Activated CD4-positive, alpha-beta T cell treated with anti-CD3 and anti-CD28 coated beads, Interleukin-2, Interleukin-6, amounts not matched to agents 100 ng/mL and 50 ng/mL, durations not matched to agents 16 hours and 8 hours (primary cell): ENCODE measurements around the gene NNT.
"Not testable (repeated sequence)": the region's sequence is repeated elsewhere in the genome, so short reads cannot be mapped to it uniquely, and the experiment has no call there.

ENCODE experiments used
- DNase-seq: peaks from one replicate; pipeline ENCODE4 v3.0.0-alpha.2; 2020

NNT gene

GRCh38 chr5:43602461-43603343 is at the start of gene NNT:
Gene NNT, plus strand, starts transcription at chr5:43603180. Its CDS starts 6,016 bp downstream, at chr5:43609196.
- peak; percentile 86 for DNase-seq

DNA sequence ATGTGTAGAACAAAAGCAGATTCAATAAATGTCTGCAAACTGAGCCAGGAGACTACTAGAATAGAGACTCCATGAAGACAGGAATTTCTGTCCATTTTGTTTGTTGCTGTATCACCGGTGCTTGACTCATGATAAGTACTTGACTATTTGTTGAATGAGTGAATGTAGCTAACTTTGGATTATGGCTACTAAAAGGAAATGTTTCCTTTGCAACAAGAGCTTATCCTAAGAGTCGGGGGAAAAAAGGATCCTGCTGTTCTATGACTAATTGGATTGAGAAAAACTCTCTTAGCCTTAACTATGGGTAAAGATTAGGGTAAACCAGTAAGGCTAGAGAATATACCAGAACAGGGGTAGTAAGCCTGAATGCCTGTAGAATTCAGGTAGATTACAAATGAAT is 49.6 kb upstream of the NNT start:
- DNase-seq: no peak

- no peak for DNase-seq
These were observed 48.5 kb upstream of the NNT start for GRCh38 chr5:43554497-43554896.

DNA sequence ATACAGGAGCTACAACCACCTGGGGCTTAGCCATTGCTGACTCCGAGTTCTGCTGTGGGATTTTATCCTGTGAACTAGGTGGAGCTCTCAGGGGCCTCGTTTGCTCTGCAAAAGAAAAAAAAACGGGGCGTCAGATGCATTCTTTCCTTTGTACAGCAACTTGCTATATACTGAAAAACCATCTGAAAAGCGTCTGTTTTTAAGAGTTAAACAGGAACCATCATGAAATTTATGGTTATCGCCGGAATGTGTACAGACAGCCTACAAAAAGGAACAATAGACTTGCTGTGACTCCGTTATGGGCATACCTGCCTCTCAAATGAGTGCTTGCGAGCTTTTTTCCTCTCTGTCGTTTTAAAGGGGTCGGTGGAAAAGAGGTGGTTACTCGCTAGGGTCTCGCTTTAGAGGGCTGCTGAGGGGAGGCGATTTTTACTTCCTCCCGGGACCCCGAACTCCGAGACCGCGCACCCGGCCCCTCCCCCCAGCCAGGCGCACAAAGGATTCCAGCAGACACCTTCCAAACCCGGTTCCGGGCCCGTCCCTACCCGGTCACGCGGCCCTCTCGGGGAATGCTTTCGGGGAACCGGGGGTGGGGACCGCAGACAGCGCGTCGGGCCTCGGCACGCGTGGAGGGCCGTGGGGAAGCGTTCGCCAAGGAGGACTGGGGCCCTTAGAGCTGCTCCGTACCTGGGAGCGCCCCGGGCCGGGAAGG is 46.9 kb upstream of the NNT start:
- DNase-seq: peak; percentile 63

- DNase-seq: not testable (repeated sequence)
These were observed 46.4 kb upstream of the NNT start for GRCh38 chr5:43556607-43556856.

DNA sequence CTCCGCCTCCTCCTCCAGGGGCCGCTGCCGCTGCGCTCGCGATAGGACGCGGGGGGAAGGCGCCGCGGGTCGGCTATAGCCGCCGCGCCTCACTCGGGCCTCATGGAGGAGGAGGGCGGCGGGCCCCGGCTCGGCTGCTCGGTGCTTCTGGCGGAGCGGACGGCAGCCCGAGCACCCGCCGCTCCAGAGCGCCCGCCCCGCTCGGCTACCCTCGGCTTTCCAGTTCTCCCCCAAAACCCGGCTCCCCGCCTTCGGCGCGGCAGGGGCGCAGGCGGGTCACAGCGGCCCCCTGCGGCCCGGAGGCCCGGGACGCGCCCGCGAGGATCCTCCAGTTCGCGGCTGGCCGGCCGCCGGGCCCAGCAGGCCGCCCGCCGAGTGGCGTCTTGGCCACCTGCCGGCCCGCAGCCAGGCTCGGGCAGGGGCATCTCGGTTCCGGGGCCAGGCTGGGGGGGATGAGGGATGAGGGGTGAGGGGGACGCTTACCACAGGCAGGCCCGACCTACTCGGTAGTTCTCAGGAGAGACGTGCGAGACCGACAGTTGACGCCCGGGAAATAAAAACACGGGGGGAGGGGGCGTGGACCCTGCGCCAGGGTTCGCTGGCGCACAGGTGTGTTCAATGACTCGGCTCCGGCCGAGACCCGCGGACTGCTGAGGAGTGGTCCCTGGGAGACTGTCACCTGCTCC is 46.0 kb upstream of the NNT start, which contains the start of gene PAIP1:
Gene PAIP1 (minus strand): TSS at position 221 of the 686 bp plus-strand sequence. CDS start 231 bp downstream, outside the sequence.
- peak; percentile 89 for DNase-seq

DNA sequence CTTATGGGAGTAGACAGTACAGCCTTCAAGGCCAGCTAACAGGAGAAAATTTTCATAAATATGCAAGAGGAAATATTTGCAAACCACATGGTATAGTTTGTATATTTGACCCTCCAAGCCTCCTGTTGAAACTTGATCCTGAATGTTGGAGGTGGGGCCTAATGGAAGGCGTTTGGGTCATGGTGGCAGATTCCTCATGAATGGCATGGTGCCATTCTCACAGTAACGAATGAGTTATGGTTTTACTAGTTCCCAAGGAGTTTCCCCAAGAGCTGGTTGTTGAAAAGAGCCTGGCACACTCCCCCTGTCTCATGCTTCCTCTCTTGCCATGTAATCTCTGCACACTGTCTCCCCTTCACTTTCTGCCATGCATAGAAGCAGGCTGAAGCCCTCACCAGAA is 42.9 kb upstream of the NNT start:
- DNase-seq: no peak

DNA sequence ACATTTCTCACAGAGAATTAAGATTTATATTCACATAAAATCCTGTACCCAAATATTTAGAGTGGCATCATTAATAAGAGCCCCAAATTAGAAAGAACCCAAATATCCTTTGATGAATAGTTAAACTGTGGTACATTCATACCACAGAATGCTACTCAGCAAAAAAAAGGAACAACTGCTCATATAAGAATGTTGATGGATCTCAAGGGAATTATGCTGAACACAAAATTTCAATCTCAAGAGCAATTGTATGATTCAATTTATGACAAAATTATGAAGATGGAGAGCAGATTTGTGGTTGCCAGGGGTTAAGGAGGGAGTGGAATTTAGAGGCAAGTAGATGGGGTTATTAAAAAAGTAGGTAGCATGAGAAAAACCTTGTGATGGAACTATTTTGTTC is 41.6 kb upstream of the NNT start:
- no peak for DNase-seq

DNA sequence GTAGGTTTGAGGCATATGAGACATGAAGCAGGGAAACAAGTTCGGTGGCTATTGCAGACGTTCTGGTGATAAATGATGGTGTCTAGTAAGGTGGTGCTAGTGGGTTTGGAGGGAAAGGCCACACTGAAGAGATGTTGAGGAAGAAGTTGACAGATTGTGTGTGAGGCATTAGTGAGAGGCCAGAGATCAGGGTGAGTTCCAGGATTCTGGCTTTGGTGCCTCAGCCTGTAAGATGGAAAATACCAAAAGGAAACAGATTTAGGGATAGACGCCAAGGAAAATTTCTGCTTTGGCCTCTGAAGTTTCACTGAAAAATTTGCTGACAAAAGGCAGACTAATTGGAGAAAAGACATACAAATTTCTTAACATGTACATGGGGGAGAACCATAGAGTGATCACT is 39.7 kb upstream of the NNT start:
- DNase-seq: no peak

GRCh38 chr5:43564289-43564850 is 38.6 kb upstream of the NNT start:
- no peak for DNase-seq

GRCh38 chr5:43565043-43565442 is 37.9 kb upstream of the NNT start:
- no peak for DNase-seq

GRCh38 chr5:43567967-43568366 is 35.0 kb upstream of the NNT start:
- peak; percentile 7 for DNase-seq

DNA sequence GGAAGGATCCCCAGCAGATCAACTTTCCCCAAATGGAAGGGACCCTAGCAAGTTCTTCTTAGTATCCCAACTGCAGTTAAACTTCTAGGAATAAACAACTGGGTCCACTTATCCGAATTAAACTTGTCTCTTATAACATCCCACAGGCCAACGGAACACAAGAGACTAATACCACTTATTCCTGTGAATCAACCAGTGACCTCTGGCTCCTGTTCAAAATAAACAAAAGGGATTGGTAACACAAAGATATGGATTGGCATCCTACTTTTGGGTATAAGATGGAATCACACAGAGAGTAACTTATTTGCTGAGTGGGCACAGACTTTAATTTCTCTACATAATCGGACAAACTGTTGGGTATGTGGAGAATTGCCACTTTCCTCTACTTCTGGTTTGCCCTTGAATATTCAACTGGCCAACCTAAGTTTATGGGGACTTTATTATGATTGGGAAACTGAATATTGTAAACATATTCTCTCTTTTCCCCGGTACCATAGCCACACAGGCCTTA is 33.7 kb upstream of the NNT start:
- no peak for DNase-seq

DNA sequence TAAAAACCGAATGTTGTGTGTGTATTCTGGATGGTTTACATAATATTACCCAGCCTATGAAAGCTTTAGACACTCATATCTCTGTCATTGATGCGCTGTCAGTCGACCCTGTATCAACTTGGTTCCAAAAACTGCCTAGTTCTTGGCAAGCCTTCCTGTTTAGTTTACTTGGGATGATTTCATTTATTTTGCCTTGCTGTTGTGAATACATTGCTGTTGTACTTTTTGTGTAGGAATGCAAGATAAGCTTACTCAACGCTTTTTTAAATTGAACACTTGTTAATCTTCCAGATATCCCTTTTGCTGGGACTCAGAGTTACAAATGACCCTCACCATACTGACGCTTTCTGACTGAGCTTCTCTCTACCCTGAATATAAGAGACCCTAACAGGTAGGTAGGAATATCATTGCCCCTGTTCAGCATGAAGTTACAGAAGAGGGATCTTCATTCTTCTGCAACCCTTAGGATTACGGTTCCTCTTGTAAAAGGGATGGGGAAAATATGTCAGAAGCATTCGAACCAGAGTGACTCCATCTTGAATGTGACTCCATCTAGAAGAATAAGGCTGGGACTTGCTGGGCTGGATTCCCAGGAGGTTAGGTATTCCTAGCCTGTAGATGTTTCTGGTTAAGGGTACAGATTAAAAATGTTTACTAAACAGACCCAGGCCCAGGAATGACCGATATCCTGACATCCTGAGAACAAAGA is 32.4 kb upstream of the NNT start:
- DNase-seq: no peak

GRCh38 chr5:43571237-43571636 is 31.7 kb upstream of the NNT start:
- no peak for DNase-seq

- no peak for DNase-seq
These were observed 30.6 kb upstream of the NNT start for GRCh38 chr5:43572357-43572756.

- DNase-seq: no peak
These were observed 29.9 kb upstream of the NNT start for GRCh38 chr5:43573058-43573457.

DNA sequence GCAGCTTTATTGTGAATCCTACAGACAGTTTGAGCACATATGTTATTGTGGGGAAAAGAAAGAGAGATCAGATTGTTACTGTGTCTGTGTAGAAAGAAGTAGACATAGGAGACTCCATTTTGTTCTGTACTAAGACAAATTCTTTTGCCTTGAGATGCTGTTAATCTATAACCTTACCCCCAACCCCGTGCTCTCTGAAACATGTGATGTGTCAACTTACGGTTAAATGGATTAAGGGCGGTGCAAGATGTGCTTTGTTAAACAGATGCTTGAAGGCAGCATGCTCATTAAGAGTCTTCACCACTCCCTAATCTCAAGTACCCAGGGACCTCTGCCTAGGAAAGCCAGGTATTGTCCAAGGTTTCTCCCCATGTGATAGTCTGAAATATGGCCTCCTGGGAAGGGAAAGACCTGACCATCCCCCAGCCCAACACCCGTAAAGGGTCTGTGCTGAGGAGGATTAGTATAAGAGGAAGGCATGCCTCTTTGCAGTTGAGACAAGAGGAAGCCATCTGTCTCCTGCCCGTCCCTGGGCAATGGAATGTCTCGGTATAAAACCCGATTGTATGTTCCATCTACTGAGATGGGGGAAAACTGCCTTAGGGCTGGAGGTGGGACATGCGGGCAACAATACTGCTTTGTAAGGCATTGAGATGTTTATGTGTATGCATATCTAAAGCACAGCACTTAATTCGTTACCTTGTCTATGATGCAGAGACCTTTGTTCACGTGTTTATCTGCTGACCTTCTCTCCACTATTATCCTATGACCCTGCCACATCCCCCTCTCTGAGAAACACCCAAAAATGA is 22.4 kb upstream of the NNT start:
- not testable (repeated sequence) for DNase-seq

DNA sequence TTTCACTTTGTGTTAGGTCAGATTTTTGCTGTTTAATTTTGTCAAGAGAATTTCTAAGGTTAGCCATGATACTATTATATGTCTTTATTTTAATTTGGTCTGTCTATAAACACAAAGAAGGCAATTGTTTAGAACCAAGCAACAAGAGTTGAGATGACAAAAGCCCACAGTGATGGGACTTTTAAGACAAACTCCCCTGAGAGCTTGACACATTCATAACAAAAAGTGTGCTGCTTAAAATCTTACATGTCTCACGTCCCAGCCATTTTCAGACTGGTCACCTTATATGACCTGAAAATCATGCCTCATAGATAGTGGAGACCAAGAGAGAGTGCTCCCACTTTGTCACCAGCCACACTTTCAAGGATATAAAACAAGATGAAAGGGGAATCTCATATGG is 21.6 kb upstream of the NNT start:
- DNase-seq: no peak

DNA sequence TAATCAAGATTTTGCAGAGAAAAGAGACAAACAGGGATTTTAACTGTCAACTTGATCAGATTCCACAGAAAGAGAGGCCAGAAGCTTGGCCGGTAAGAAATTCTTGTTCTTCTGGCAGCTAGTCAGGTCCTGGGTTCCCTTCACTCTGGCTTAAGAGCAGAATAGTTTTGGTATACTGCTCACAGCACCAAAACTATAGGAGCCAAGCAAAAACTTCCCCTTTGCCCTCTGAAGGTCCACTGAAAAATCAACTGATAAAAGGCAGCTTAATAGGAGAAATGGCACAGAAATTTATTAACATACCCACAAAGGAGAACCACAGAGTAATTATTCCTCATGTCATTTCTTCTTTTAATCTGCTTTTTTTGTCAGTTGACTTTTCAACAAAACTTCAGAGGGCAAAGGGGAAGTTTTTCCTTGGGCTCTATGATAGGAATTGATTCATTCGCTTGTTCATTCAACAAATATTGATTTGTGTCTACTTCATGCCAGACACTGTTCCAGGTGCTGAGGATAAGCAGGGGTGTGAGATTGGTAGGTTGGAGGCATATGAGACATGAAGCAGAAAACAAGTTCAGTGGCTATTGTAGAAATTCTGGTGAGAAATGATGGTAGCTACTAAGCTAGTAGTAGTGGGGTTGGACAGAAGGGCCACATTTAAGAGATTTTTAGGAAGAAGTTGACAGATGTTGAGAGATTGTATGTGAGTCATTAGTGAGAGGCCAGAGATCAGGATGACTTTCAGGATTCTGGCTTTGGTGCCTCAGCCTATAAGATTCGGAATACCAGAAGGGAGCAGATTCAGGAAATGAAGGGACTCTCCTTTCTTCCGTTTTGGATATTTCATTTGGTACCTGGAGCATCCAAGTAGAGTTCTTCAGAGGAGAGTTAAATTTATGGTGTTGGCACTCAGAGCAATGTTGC is 20.6 kb upstream of the NNT start:
- DNase-seq: no peak

- no peak for DNase-seq
These were observed 19.3 kb upstream of the NNT start for GRCh38 chr5:43583724-43584123.
